ENCODE measurements around the gene MRPL14. TPM values are rescaled to one million over a fixed set of nuclear protein-coding genes. Genes with fewer than 3 reads are reported as not detected.

Gene MRPL14
- total and polyA plus RNA-seq, 12 donors = 22.0 to 94.6 (median 49.3) TPM

- H3K36me3 ChIP-seq (replicated peaks in 1 of 2) = no peaks in the 10 kb centered on the region
- no peaks in the 10 kb centered on the region for H3K4me1 ChIP-seq (replicated peaks in 1 of 2)
- intact Hi-C loops (cut with DNase I) = no loop called here
- DNase-seq = no peak
- H3K27me3 ChIP-seq = no peaks in the 10 kb centered on the region
- H3K9me3 ChIP-seq (replicated peaks in 1 of 3) = no peaks in the 10 kb centered on the region
- TF ChIP-seq CTCF (IDR thresholded peaks at IDR 0.05) (no peak), POLR2A (IDR thresholded peaks at IDR 0.05) (no peak)
- H3K4me3 ChIP-seq = no peak overlapping the region
- whole genome bisulfite sequencing, 4 donors = 95 to 100% (median 99%) methylated on average over 1 of the region's 1 CpG
- H3K27ac ChIP-seq = no peak overlapping the region
These were observed 40.3 kb upstream of the MRPL14 start for GRCh38 chr6:44167567-44167966.

- no peaks in the 10 kb centered on the region for H3K9me3 ChIP-seq (replicated peaks in 1 of 3)
- no peak for DNase-seq
- TF ChIP-seq CTCF (IDR thresholded peaks at IDR 0.05) (no peak), POLR2A (IDR thresholded peaks at IDR 0.05) (no peak)
- intact Hi-C loops (cut with DNase I) = no loop called here
- no peak overlapping the region for H3K27ac ChIP-seq
- H3K4me3 ChIP-seq = no peak overlapping the region
- WGBS, 4 donors = 56 to 66% (median 60%) methylated on average over 15 to 16 of the region's 16 CpGs
- H3K4me1 ChIP-seq (replicated peaks in 1 of 2) = peaks cover 0 to 3% of the 10 kb centered on the region in 2 donors
- H3K27me3 ChIP-seq = no peaks in the 10 kb centered on the region
- H3K36me3 ChIP-seq (replicated peaks in 1 of 2) = no peaks in the 10 kb centered on the region
These were observed 39.4 kb upstream of the MRPL14 start for GRCh38 chr6:44166591-44167184.

GRCh38 chr6:44166116-44166515 lies 38.9 kb upstream of the MRPL14 start:
- H3K27me3 ChIP-seq = no peaks in the 10 kb centered on the region
- no peaks in the 10 kb centered on the region for H3K9me3 ChIP-seq (replicated peaks in 1 of 3)
- TF ChIP-seq POLR2A (IDR thresholded peaks at IDR 0.05) (no peak), CTCF (IDR thresholded peaks at IDR 0.05) (no peak)
- no peaks in the 10 kb centered on the region for H3K36me3 ChIP-seq (replicated peaks in 1 of 2)
- no peak overlapping the region for H3K4me3 ChIP-seq
- H3K27ac ChIP-seq = no peak overlapping the region
- peaks cover 0 to 5% of the 10 kb centered on the region in 2 donors for H3K4me1 ChIP-seq (replicated peaks in 1 of 2)
- no peak for DNase-seq
- WGBS, 4 donors = 60 to 84% (median 72%) methylated on average over 7 of the region's 7 CpGs
- intact Hi-C loops (cut with DNase I) = no loop called here

- H3K27me3 ChIP-seq = no peaks in the 10 kb centered on the region
- no peak overlapping the region for H3K4me3 ChIP-seq
- H3K36me3 ChIP-seq (replicated peaks in 1 of 2) = no peaks in the 10 kb centered on the region
- H3K27ac ChIP-seq = no peak overlapping the region
- no peaks in the 10 kb centered on the region for H3K9me3 ChIP-seq (replicated peaks in 1 of 3)
- TF ChIP-seq POLR2A (IDR thresholded peaks at IDR 0.05) (no peak), CTCF (IDR thresholded peaks at IDR 0.05) (no peak)
- WGBS, 4 donors = 56 to 72% (median 59%) methylated on average over 8 of the region's 8 CpGs
- DNase-seq = peak in 5 of 7 donors; percentile 40 to 60 (median 51)
- intact Hi-C loops (cut with DNase I) = no loop called here
- peaks cover 0 to 5% of the 10 kb centered on the region in 2 donors for H3K4me1 ChIP-seq (replicated peaks in 1 of 2)
These were observed 35.8 kb upstream of the MRPL14 start for GRCh38 chr6:44162876-44163625.

All from adrenal gland (tissue), 12 donors.